DND-41 (cell line): ENCODE measurements around the gene CARF.

Source experiments
- ATAC-seq: fragments of 200-7000 bp; cut with Tn5 transposase; 3 replicates; pipeline ENCODE4 v1.9.1; 2021; ENCODE audit warnings: low read depth; ENCODE audit not compliant: insufficient read depth
- DNase-seq: peaks from one replicate; pipeline ENCODE4 v3.0.0-alpha.2; 2020
- H2AFZ ChIP-seq: 2 replicates; pipeline ENCODE4 v1.6.0; 2012; ENCODE audit warnings: low read depth, low read length
- H3K27ac ChIP-seq: 2 replicates; pipeline ENCODE4 v1.5.1; 2012; ENCODE audit warnings: low read length, inconsistent platforms
- H3K27me3 ChIP-seq: fragments of 200-600 bp; sonication (generic); 2 replicates; pipeline ENCODE4 v1.6.0; 2012; ENCODE audit warnings: low read length, mild to moderate bottlenecking, inconsistent platforms; ENCODE audit not compliant: insufficient read depth, poor library complexity
- H3K36me3 ChIP-seq: 2 replicates; pipeline ENCODE4 v1.5.1; 2012; ENCODE audit warnings: low read length, inconsistent platforms; ENCODE audit not compliant: insufficient read depth
- H3K4me1 ChIP-seq: 2 replicates; pipeline ENCODE4 v1.5.1; 2012; ENCODE audit warnings: mild to moderate bottlenecking, low read length; ENCODE audit not compliant: insufficient read depth
- H3K4me2 ChIP-seq: 2 replicates; pipeline ENCODE4 v1.6.0; 2012; ENCODE audit warnings: mild to moderate bottlenecking, moderate library complexity, low read length, inconsistent platforms; ENCODE audit not compliant: insufficient read depth
- H3K4me3 ChIP-seq, 2 experiments: fragments of 200-600 bp in 1 of 2; shearing (Covaris generic) in 1 of 2; 2 replicates each; pipeline ENCODE4 v1.5.1; 2012 to 2016; ENCODE audit warnings: inconsistent platforms in 2 of 2, low read length in 2 of 2, mild to moderate bottlenecking in 2 of 2, low read depth in 1 of 2, moderate library complexity in 1 of 2
- H3K79me2 ChIP-seq: 2 replicates; pipeline ENCODE4 v1.6.0; 2012; ENCODE audit warnings: low read length, inconsistent platforms; ENCODE audit not compliant: insufficient read depth
- H3K9ac ChIP-seq: 2 replicates; pipeline ENCODE4 v1.6.0; 2012; ENCODE audit warnings: low read depth, mild to moderate bottlenecking, inconsistent platforms, low read length, moderate library complexity
- H3K9me3 ChIP-seq: 2 replicates; pipeline ENCODE4 v1.5.1; 2012; ENCODE audit warnings: low read length, moderate library complexity, mild to moderate bottlenecking, inconsistent platforms; ENCODE audit not compliant: insufficient read depth, severe bottlenecking
- H4K20me1 ChIP-seq: 2 replicates; pipeline ENCODE4 v1.6.0; 2012; ENCODE audit warnings: low read length; ENCODE audit not compliant: insufficient read depth
- EZH2 ChIP-seq: IDR thresholded peaks from 3 replicates; pipeline ENCODE4 v1.6.1; 2012; ENCODE audit warnings: borderline replicate concordance, low read depth, mild to moderate bottlenecking, moderate library complexity, low read length, inconsistent platforms; ENCODE audit not compliant: severe bottlenecking
- TF ChIP-seq, protein P1 (sequence below): IDR thresholded peaks from 2 replicates; pipeline ENCODE4 v1.5.1; 2012; ENCODE audit warnings: borderline replicate concordance, low read length, moderate library complexity, mild to moderate bottlenecking; ENCODE audit not compliant: poor library complexity, severe bottlenecking; ENCODE audit errors: extremely low read depth

The CARF gene

DNA sequence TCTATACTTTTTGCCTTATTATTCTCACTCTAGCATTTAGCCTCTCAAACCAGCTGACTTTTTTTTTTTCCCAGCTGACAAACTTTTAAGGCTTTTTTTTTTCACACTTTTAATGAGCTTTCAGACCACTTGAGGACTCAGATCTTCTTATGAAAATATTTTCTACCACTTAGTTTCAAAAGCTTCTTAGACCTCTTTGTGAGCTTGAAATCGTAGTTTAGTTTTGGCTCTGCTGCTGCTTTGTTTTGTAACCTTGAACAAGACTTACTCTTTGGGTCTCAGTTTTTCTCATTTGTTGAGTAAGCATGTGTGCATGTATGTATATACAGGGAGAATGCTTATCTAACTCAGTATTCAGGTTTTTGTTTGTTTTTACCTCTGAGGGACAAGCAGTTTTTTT, 106.1 kb downstream of the CARF start:
- Histone ChIP-seq H3K27me3 (no peaks in the 10 kb centered on the region), H3K79me2 (0 out of 2 replicates have a peak, but pooled peaks cover 4% of the 10 kb centered on the region), H4K20me1 (no peaks in the 10 kb centered on the region), H3K36me3 (no peaks in the 10 kb centered on the region), H3K27ac (no peak overlapping the region), H3K4me1 (peaks cover 55% of the 10 kb centered on the region), H3K4me2 (peak overlapping the region; percentile 83; the same call in 1 of the 2 replicates), H3K9me3 (no peaks in the 10 kb centered on the region), H2AFZ (no peak overlapping the region), H3K9ac (no peak overlapping the region), H3K4me3 (peak overlapping the region in 1 of 2 experiments; percentile 13; a peak in 1 of 4 replicates)
- no peak for ATAC-seq
- no peak for TF ChIP-seq EZH2
- TF ChIP-seq, protein P1, sequence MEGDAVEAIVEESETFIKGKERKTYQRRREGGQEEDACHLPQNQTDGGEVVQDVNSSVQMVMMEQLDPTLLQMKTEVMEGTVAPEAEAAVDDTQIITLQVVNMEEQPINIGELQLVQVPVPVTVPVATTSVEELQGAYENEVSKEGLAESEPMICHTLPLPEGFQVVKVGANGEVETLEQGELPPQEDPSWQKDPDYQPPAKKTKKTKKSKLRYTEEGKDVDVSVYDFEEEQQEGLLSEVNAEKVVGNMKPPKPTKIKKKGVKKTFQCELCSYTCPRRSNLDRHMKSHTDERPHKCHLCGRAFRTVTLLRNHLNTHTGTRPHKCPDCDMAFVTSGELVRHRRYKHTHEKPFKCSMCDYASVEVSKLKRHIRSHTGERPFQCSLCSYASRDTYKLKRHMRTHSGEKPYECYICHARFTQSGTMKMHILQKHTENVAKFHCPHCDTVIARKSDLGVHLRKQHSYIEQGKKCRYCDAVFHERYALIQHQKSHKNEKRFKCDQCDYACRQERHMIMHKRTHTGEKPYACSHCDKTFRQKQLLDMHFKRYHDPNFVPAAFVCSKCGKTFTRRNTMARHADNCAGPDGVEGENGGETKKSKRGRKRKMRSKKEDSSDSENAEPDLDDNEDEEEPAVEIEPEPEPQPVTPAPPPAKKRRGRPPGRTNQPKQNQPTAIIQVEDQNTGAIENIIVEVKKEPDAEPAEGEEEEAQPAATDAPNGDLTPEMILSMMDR: no peak
- no peak for DNase-seq

DNA sequence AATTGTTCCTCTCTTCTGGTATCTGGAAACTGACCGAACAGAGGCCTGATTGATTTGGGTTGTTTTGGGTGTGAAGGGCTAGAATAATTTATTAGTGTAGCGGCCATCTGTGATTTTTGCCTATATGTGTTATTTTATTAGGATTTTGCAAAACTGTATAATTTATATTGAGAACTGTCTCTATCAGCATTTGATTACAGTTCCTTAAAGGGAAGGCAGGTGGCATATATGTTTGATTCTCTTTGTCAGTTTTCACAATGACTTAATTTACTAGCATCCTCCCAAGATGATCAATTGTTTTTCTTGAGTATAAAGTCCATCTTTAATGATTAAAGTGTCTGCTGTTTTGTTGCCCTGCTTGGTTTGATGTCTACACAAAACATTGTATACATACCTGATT, 107.1 kb downstream of the CARF start:
- Histone ChIP-seq H3K9me3 (no peaks in the 10 kb centered on the region), H3K4me3 (no peak overlapping the region), H3K4me2 (peak overlapping the region; percentile 83; the same call in 1 of the 2 replicates), H2AFZ (no peak overlapping the region), H4K20me1 (no peaks in the 10 kb centered on the region), H3K4me1 (peaks cover 50% of the 10 kb centered on the region), H3K27me3 (no peaks in the 10 kb centered on the region), H3K79me2 (0 out of 2 replicates have a peak, but pooled peaks cover 4% of the 10 kb centered on the region), H3K27ac (no peak overlapping the region), H3K36me3 (no peaks in the 10 kb centered on the region), H3K9ac (no peak overlapping the region)
- DNase-seq (no peak), ATAC-seq (no peak)
- TF ChIP-seq, protein P1: no peak
- no peak for TF ChIP-seq EZH2

DNA sequence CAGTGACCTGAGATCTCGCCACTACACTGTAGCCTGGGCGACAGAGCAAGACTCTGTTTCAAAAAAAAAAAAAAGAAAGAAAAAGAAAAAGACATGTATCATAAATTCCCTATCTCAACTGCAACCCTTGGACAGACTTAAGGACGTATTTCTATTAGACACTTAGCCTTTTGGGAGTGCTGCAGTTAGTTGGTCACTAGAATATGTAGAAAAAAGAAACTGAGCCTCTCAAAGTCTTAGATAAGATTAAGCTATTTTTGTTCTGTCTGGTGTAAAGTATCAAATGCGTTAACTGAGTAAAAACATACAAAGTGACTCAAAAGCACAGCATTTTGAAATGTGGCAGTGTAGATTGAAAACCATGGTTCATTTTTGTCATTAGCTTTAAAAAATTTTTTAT, 109.9 kb downstream of the CARF start:
- Histone ChIP-seq H3K79me2 (0 out of 2 replicates have a peak, but pooled peaks cover 2% of the 10 kb centered on the region), H4K20me1 (no peaks in the 10 kb centered on the region), H3K27ac (no peak overlapping the region), H3K9ac (no peak overlapping the region), H3K27me3 (no peaks in the 10 kb centered on the region), H3K36me3 (no peaks in the 10 kb centered on the region), H3K4me1 (peaks cover 26% of the 10 kb centered on the region), H3K4me2 (no peak overlapping the region), H3K4me3 (no peak overlapping the region), H2AFZ (no peak overlapping the region), H3K9me3 (no peaks in the 10 kb centered on the region)
- DNase-seq (no peak), ATAC-seq (no peak)
- TF ChIP-seq, protein P1: no peak
- TF ChIP-seq EZH2: no peak
